CD4-positive, alpha-beta T cell treated with Interleukin-4 for 4 hours (primary cell): ENCODE results near the gene SEC31A.
A peak's percentile ranks its signal among the peaks of the same experiment; 100 is the strongest.
"Not testable (repeated sequence)": the region's sequence is repeated elsewhere in the genome, so short reads cannot be mapped to it uniquely, and the experiment has no call there.

Source experiments
- DNase-seq: peaks from one replicate; pipeline ENCODE4 v3.0.0-alpha.2; 2020

SEC31A gene

GRCh38 chr4:82890901-82891706, at the start of gene SEC31A:
Gene SEC31A (minus strand): TSS chr4:82891153. CDS start chr4:82881936, 9,217 bp downstream.
- peak; percentile 95 for DNase-seq

- DNase-seq = no peak
These were observed 48.5 kb upstream of the SEC31A start for GRCh38 chr4:82939414-82939813.

- DNase-seq = no peak
These were observed 43.5 kb upstream of the SEC31A start for GRCh38 chr4:82934441-82934840.

- no peak for DNase-seq
These were observed 40.1 kb upstream of the SEC31A start for GRCh38 chr4:82930848-82931755.

GRCh38 chr4:82921795-82922194, 30.8 kb upstream of the SEC31A start:
- no peak for DNase-seq

GRCh38 chr4:82919386-82919785, 28.4 kb upstream of the SEC31A start:
- no peak for DNase-seq

- DNase-seq = no peak
These were observed 27.1 kb upstream of the SEC31A start for GRCh38 chr4:82918091-82918490.

- not testable (repeated sequence) for DNase-seq
These were observed 23.0 kb upstream of the SEC31A start for GRCh38 chr4:82913968-82914367.

GRCh38 chr4:82913305-82913704, 22.4 kb upstream of the SEC31A start:
- no peak for DNase-seq

GRCh38 chr4:82909326-82909725, 18.4 kb upstream of the SEC31A start:
- DNase-seq = no peak

GRCh38 chr4:82906469-82906868, 15.5 kb upstream of the SEC31A start:
- DNase-seq = no peak

GRCh38 chr4:82905205-82905604, 14.3 kb upstream of the SEC31A start:
- peak; percentile 72 for DNase-seq

GRCh38 chr4:82903737-82904136, 12.8 kb upstream of the SEC31A start:
- DNase-seq = no peak

GRCh38 chr4:82901183-82901718, 10.3 kb upstream of the SEC31A start:
- no peak for DNase-seq

GRCh38 chr4:82900411-82901182, 9.6 kb upstream of the SEC31A start, which contains the start of gene THAP9:
Gene THAP9 (plus strand): TSS chr4:82900735. CDS start chr4:82900803, 68 bp downstream.
- DNase-seq = peak; percentile 99

- no peak for DNase-seq
These were observed 9.1 kb upstream of the SEC31A start for GRCh38 chr4:82900066-82900410.

GRCh38 chr4:82899374-82900065, 8.6 kb upstream of the SEC31A start:
- DNase-seq = no peak

GRCh38 chr4:82898322-82899243, 7.6 kb upstream of the SEC31A start:
- peak; percentile 41 for DNase-seq

GRCh38 chr4:82896755-82897154, 5.8 kb upstream of the SEC31A start:
- DNase-seq = no peak

GRCh38 chr4:82893942-82894341, 3.0 kb upstream of the SEC31A start:
- DNase-seq = no peak

- no peak for DNase-seq
These were observed 1.5 kb upstream of the SEC31A start for GRCh38 chr4:82892467-82892802.
